HepG2 (cell line): ENCODE measurements around the gene POLRMT. TPM values are rescaled to one million over a fixed set of nuclear protein-coding genes. Genes with fewer than 3 reads are reported as not detected.
"Not testable (repeated sequence)": the region's sequence is repeated elsewhere in the genome, so short reads cannot be mapped to it uniquely, and the experiment has no call there.

Experiments
- ARID5B ChIP-seq: IDR thresholded peaks from 2 replicates; pipeline ENCODE4 v1.4.0; 2020; ENCODE audit warnings: mild to moderate bottlenecking, missing genetic modification reagents
- ATF1 ChIP-seq: IDR thresholded peaks from 2 replicates; pipeline ENCODE4 v1.6.1; 2016; ENCODE audit warnings: mild to moderate bottlenecking, control low read depth
- CREM ChIP-seq, 2 experiments: sonication (generic) in 1 of 2; formaldehyde crosslinking in 1 of 2; IDR thresholded peaks; 2 replicates each; pipeline versions ENCODE4 v1.4.0 to v1.6.1; 2016 to 2020; ENCODE audit warnings: antibody characterized with exemption in 1 of 2, mild to moderate bottlenecking in 1 of 2, missing genetic modification reagents in 1 of 2
- FOXA3 ChIP-seq: IDR thresholded peaks from 2 replicates; pipeline ENCODE4 v1.6.1; 2016; ENCODE audit warnings: missing genetic modification reagents, missing compliant biosample characterization
- HNF4A ChIP-seq: sonication (generic); formaldehyde crosslinking; IDR thresholded peaks from 2 replicates; pipeline ENCODE4 v1.4.0; 2020; ENCODE audit warnings: missing genetic modification reagents
- PPARG ChIP-seq: conservative IDR thresholded peaks from 2 replicates; pipeline ENCODE4 v1.6.1; 2016; ENCODE audit warnings: missing biosample characterization, missing genetic modification reagents
- SPEN ChIP-seq: sonication (generic); formaldehyde crosslinking; IDR thresholded peaks from 2 replicates; pipeline ENCODE4 v1.5.1; 2020; ENCODE audit warnings: low read depth, mild to moderate bottlenecking, missing genetic modification reagents
- polyA plus RNA-seq, 8 experiments: library from polyadenylated mRNA; depleted of rRNA in 3 of 8; stranded (reverse) in 7 of 8; unstranded in 1 of 8; fragments of >200 nt; fragmentation: Illumina TruSeq in 4 of 8; extraction: Trizol in 4 of 8; gene quantifications; 2 replicates each; pipeline versions ENCODE4 v1.2.1 to v1.2.3, GENCODE V29; 2011 to 2016; ENCODE audit warnings: low read depth in 4 of 8, missing spikeins in 1 of 8, mixed read lengths in 1 of 8; ENCODE audit not compliant: insufficient read depth in 1 of 8
- total RNA-seq, 5 experiments: library from RNA; depleted of rRNA; stranded (reverse); fragments of >200 nt; fragmentation: Illumina TruSeq; extraction: Trizol; gene quantifications; 2 replicates each; pipeline ENCODE4 v1.2.3, GENCODE V29; 2016; ENCODE audit warnings: low read depth in 1 of 5
- TF ChIP-seq, protein P1 (sequence below): sonication (generic); formaldehyde crosslinking; conservative IDR thresholded peaks from 2 replicates; pipeline ENCODE4 v1.4.0; 2020; ENCODE audit warnings: mild to moderate bottlenecking, missing genetic modification reagents, moderate library complexity
- TF ChIP-seq, protein P2 (sequence below): sonication (generic); formaldehyde crosslinking; IDR thresholded peaks from 2 replicates; pipeline ENCODE4 v1.5.1; 2020; ENCODE audit warnings: missing genetic modification reagents, mild to moderate bottlenecking, borderline replicate concordance
- TF ChIP-seq, protein P3 (sequence below): IDR thresholded peaks from 2 replicates; pipeline ENCODE4 v1.6.1; 2012; ENCODE audit warnings: inconsistent platforms
- TF ChIP-seq, protein P4 (sequence below): IDR thresholded peaks from 2 replicates; pipeline ENCODE4 v1.6.1; 2016

Gene POLRMT
- total and polyA plus RNA-seq, 2 of the 13 experiments (the other 11 are each of a cell fraction or from before 2014, with no cell fraction given): 78.0 to 101 TPM

DNA sequence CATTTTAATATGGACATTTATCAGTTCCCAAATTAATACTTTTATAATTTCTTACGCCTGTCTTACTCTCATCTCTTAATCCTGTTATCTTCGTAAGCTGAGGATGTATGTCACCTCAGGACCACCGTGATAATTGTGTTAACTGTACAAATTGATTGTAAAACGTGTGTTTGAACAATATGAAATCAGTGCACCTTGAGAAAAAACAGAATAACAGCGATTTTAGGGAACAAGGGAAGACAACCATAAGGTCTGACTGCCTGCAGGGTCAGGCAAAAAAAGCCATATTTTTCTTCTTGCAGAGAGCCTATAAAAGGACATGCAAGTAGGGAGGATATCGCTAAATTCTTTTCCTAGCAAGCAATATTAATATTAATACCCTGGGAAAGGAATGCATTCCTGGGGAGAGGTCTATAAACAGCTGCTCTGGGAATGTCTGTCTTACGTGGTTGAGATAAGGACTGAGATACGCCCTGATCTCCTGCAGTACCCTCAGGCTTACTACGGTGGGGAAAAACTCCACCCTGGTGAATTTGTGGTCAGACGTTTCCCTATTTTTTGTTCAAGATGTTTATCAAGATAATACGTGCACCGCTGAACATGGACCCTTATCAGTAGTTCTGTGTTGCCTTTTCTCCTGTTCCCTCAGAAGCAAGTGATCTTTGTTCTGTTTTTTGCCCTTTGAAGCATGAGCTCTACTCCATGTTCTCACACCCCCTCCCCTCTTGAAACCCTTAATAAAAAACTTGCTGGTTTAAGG lies 35.5 kb upstream of the POLRMT start (continued):
- TF ChIP-seq, protein P1, sequence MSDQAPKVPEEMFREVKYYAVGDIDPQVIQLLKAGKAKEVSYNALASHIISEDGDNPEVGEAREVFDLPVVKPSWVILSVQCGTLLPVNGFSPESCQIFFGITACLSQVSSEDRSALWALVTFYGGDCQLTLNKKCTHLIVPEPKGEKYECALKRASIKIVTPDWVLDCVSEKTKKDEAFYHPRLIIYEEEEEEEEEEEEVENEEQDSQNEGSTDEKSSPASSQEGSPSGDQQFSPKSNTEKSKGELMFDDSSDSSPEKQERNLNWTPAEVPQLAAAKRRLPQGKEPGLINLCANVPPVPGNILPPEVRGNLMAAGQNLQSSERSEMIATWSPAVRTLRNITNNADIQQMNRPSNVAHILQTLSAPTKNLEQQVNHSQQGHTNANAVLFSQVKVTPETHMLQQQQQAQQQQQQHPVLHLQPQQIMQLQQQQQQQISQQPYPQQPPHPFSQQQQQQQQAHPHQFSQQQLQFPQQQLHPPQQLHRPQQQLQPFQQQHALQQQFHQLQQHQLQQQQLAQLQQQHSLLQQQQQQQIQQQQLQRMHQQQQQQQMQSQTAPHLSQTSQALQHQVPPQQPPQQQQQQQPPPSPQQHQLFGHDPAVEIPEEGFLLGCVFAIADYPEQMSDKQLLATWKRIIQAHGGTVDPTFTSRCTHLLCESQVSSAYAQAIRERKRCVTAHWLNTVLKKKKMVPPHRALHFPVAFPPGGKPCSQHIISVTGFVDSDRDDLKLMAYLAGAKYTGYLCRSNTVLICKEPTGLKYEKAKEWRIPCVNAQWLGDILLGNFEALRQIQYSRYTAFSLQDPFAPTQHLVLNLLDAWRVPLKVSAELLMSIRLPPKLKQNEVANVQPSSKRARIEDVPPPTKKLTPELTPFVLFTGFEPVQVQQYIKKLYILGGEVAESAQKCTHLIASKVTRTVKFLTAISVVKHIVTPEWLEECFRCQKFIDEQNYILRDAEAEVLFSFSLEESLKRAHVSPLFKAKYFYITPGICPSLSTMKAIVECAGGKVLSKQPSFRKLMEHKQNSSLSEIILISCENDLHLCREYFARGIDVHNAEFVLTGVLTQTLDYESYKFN (CRISPR knock-in tag): peak; percentile 87
- TF ChIP-seq, protein P2, sequence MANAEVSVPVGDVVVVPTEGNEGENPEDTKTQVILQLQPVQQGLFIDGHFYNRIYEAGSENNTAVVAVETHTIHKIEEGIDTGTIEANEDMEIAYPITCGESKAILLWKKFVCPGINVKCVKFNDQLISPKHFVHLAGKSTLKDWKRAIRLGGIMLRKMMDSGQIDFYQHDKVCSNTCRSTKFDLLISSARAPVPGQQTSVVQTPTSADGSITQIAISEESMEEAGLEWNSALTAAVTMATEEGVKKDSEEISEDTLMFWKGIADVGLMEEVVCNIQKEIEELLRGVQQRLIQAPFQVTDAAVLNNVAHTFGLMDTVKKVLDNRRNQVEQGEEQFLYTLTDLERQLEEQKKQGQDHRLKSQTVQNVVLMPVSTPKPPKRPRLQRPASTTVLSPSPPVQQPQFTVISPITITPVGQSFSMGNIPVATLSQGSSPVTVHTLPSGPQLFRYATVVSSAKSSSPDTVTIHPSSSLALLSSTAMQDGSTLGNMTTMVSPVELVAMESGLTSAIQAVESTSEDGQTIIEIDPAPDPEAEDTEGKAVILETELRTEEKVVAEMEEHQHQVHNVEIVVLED: 0 out of 2 replicates have a peak, but pooled peaks have one; percentile 21
- TF ChIP-seq SPEN (CRISPR knock-in tag): peak; percentile 70; the same call in 1 of the 2 replicates
- peak; percentile 48 for TF ChIP-seq CREM (IDR thresholded peaks at IDR 0.05)
- not testable (repeated sequence) for TF ChIP-seq CREM (CRISPR knock-in tag; IDR thresholded peaks at IDR 0.05)
- TF ChIP-seq, protein P3, sequence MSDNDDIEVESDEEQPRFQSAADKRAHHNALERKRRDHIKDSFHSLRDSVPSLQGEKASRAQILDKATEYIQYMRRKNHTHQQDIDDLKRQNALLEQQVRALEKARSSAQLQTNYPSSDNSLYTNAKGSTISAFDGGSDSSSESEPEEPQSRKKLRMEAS: peak; percentile 30; the same call in 1 of the 2 replicates
- TF ChIP-seq, protein P4, sequence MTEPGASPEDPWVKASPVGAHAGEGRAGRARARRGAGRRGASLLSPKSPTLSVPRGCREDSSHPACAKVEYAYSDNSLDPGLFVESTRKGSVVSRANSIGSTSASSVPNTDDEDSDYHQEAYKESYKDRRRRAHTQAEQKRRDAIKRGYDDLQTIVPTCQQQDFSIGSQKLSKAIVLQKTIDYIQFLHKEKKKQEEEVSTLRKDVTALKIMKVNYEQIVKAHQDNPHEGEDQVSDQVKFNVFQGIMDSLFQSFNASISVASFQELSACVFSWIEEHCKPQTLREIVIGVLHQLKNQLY: peak; percentile 54; the same call in 1 of the 2 replicates
- TF ChIP-seq FOXA3 (CRISPR knock-in tag): peak; percentile 34; the same call in 1 of the 2 replicates
- peak; percentile 42; the same call in 1 of the 2 replicates for TF ChIP-seq PPARG (CRISPR knock-in tag)
- TF ChIP-seq ATF1 (CRISPR knock-in tag): 0 out of 2 replicates have a peak, but pooled peaks have one; percentile 18
- TF ChIP-seq HNF4A (CRISPR knock-in tag): peak; percentile 91
- TF ChIP-seq ARID5B (CRISPR knock-in tag): peak; percentile 57; the same call in 1 of the 2 replicates
- TF ChIP-seq, all 625 proteins: peak for 58; not testable (repeated sequence) for 567
